Medulla oblongata (tissue), 1 donor: ENCODE data around the gene LRRC37A3.
"Not testable (repeated sequence)": the region's sequence is repeated elsewhere in the genome, so short reads cannot be mapped to it uniquely, and the experiment has no call there.

Experiments
- DNase-seq: peaks from one replicate; pipeline ENCODE4 v3.0.0-alpha.2; 2015; ENCODE audit errors: extremely low spot score

LRRC37A3 gene

DNA sequence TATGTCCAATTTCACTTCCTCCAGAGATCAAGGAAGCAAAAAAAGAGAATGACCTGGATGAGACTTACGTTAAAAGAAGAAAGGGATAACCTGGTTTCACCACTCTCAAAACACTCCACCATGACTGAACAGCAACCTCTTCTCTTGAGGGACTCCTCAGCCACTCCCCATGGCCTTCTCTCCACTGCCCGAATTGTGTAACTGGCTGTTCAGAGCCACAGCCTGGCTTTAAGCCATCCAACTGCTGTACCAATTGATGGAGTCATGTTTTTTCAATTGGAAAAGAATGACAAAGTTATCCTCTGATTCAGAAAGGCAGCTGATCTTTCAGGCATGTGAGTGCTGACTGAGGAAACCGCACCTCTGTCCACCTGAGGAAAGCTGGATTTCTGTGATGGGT, 85.2 kb downstream of the LRRC37A3 start:
- peak; percentile 22 for DNase-seq

DNA sequence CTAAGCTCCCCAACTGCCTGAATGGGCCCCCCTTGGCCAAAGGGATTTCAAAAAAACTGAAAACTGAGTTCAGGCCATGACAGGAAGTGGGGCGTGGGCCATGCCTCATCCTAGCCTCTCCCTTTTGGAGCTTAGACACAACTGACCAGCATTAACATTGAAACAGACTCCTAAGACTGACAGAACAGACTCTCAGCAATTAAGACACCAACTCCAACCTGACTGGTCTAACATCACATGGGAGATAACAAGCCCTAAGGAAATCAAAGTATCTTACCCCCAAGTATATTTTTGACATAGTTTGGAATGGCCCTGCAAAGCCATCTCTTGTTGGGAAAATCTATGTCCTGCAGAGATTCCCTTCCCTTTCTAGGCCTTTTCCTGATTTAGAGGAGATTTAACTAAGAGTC, 88.6 kb downstream of the LRRC37A3 start:
- DNase-seq: not testable (repeated sequence)

DNA sequence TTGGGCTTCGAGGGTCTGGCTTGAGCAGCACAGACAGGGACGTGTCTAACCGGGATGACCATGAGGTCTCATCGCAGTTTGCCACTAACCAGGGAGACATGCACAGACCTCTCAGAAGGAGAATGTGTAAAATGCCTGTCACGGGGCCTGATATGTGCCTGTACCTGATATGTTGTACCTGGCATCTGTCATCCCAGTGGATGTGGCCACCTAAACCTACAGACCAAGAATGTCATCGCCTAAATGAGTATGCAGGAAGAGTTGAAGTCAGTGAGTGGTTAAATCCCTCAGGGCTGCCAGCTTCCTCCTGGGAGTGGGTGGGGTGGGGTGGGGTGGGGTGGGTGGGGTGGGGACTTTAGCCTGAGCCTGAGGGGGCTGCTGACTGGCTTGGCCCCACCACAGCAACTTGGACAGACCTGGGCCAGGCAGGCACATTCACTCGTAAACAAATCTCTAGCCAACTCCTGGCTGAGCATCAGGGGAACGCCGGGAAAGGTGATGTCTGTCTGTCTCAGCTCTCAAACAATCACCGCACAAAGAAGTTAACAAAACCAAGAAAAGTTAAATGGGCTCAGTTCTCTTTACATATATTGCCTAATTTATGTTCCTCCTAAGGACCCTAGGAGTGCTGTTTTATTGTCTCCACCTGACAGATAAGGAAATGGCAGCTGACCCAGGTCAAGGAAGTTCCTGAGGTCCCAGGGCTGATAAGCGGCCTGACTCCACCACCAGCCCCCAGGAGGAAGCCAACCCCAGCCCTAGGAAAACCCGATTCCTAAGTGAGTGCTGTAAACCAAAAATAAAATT, 89.3 kb downstream of the LRRC37A3 start:
- not testable (repeated sequence) for DNase-seq

DNA sequence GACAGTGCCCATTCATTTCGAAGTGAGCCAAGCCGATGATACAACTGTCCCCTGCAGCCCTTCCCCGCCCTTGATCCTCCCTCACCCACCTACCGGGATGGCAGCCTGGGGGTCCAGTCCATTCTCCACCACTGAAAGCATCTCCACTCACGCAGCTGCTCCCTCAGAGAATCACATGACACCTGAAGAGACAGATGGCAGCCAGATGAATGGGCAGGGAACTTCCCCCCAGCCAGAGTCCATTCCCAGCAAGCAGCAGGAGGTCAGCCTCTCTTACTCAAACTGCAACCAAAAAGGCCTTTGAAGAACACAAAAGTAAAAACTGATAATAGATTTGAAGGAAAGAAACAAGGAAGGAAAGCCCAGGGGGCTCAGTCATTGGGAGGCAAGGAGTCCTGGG, 90.2 kb downstream of the LRRC37A3 start:
- not testable (repeated sequence) for DNase-seq

DNA sequence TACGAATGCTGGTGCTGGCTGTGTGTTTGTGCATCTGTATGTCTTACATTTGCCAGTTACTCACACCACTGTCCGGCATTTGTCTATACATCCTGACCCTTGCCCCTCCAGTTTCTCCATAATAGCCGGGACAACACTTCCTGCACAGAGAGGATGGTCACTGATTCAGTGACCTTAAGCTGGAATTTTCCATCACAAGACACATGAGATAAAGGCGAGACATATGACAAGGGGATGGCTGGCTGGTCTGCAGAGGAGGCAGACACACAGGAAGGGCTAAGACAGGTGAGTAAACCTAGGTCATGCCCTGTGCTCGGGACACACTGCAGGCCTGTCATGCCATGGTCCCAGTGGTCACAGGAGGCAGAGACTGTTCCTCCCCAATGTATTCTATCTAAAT, 100.4 kb downstream of the LRRC37A3 start:
- not testable (repeated sequence) for DNase-seq

DNA sequence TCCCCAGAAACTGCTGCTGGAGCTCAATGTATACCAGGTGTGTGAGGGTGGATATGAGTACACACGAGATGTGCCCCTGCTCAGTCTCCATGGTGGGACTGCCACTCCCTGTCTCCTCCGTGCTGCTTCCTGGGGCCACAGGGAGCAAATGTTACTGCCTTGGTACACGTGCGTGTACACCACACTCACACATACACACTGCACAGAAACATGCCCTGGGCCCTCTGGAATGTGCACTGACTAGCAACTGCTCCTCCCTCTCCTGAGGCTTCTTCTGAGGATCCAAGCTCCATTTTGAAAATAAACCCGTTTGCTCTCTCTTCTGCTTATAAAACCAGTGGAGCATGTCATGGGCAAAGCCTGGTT, 103.5 kb downstream of the LRRC37A3 start:
- DNase-seq: not testable (repeated sequence)

DNA sequence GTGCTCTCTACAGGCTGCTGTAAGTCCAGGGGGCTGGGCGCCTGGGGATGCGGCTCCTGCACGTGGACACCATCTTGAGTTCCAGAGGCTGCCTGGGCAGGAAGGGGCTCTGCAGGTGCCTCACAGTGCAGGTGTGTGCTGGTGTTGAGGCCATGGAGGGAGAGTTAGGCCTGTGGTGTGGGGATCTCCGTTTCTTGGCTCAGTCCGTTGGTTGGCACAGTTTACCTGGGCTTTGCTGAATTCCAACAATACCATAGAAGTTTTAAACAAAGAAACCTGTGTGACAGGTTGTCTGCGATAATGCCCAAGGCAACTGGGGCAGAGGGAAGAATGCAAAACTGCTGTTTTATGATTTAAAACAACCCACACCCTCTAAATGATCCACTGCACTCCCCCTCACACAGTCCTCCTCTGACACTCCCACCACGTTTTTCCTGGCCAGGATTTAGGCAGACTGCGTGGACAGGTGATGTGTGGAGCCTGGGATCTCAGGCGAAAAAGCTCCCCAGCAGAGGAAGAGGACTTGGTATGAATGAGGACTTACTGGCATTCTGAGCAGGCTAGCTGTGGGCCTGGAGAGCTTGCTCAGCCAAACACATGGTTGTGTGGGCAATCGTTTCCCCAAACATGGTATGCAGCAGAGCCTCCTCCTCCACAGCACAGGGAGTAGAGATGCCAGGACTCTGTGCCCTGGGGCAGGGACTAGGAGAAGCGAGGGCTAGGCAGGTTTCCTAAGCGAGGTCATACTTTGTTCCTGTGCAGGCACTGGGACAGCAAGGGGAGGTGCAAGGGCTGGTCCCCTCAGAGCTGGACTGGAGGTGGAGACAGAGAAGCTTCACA, 104.1 kb downstream of the LRRC37A3 start:
- DNase-seq: not testable (repeated sequence)

DNA sequence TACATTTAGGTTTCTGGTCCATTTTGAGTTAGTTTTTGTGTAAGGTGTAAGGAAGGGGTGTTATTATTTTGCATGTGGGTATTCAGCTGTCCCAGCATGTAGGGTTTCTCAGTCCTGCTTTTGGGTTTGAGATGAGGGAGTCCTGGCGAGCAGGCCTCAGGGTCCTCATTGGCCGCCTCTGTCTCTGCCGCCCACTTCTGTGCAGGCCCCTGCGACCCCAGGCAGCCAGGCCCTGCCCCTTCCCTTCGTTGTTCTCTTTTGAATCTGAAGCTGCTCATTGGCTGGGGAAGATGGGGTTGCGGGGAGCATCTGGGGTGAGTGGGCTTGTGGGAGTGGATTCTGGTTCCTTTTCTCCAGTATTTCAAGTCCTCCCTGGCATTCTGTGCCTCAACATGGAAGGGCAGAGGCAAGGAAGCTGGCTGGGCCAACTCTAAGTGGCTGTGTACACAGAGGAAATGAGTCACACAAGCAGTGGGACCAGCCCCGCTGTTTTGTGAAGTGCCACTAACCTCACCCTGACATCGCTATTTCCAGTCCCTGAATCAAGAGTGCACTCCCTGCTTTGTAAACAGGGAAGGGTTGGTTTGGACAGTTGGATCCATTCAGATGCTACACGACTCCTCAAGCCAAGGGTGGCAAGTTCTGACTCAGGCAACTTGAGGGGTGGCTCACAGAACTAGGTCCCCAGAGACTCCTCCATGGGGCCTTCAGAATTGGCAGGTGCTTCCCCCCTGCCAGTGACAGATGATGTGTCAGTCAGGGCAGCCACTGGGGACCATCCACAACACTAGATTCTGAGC, 110.9 kb downstream of the LRRC37A3 start:
- not testable (repeated sequence) for DNase-seq
